GM21723 (cell line): ENCODE results near the gene ATF2.

Source experiments
- ATAC-seq: cut with Tn5 transposase; IDR thresholded peaks from one replicate; pipeline ENCODE4 v1.9.1; 2021; ENCODE audit warnings: mild to moderate bottlenecking, moderate library complexity; ENCODE audit not compliant: unreplicated experiment

The ATF2 gene

GRCh38 chr2:175030380-175031271, 137.4 kb downstream of the ATF2 start:
- ATAC-seq, result no peak

- no peak for ATAC-seq
These were observed 140.2 kb downstream of the ATF2 start for GRCh38 chr2:175027755-175028154.

GRCh38 chr2:175026385-175026784, 141.6 kb downstream of the ATF2 start:
- no peak for ATAC-seq

GRCh38 chr2:175025946-175026345, 142.1 kb downstream of the ATF2 start:
- no peak for ATAC-seq

- ATAC-seq, result no peak
These were observed 142.8 kb downstream of the ATF2 start for GRCh38 chr2:175025233-175025632.

GRCh38 chr2:175022923-175023322, 145.1 kb downstream of the ATF2 start:
- ATAC-seq, result no peak
